ENCODE measurements around the gene GUCY1A2. TPM values are rescaled to one million over a fixed set of nuclear protein-coding genes. Genes with fewer than 3 reads are reported as not detected.

The GUCY1A2 gene
- total and polyA plus RNA-seq, 2 donors (not counting 3 experiments of a cell fraction or from before 2014, with no cell fraction given) = 0.02 to 0.03 TPM

DNA sequence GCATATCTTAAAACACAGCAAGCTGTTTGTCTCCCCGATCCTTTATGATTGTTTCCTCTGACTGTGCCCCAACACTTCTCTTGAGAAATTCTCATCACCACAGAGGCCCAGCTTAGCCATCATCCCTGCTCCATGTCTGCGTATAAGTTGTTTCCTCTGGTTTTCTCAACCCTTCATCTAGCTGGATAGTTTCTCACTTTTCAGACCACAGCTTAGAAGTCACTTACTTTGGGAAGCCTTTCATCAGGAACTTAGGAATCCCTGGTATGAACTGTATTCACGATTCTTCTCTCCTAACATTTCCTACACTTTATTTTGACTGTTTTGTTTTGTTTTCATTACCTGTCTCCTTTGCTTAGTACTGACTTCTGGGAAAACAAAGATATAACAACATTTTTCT lies 295.2 kb downstream of the GUCY1A2 start:
- TF ChIP-seq FOS (IDR thresholded peaks at IDR 0.05; ENCODE audit: borderline replicate concordance, insufficient read depth, low read length) (no peak), EZH2 (IDR thresholded peaks at IDR 0.05; ENCODE audit: borderline replicate concordance, low read depth, low read length, severe bottlenecking) (no peak), POLR2AphosphoS5 (IDR thresholded peaks at IDR 0.05; ENCODE audit: insufficient read depth, low read depth, low read length) (no peak), GATA2 (IDR thresholded peaks at IDR 0.05; ENCODE audit: insufficient read depth, insufficient read length, low read depth, low read length) (no peak), POLR2A (IDR thresholded peaks at IDR 0.05; ENCODE audit: low read depth, low read length) (no peak), JUN (IDR thresholded peaks at IDR 0.05; ENCODE audit: borderline replicate concordance, insufficient read depth, insufficient read length, low read depth) (no peak), MYC (IDR thresholded peaks at IDR 0.05; ENCODE audit: low read depth, low read length) (no peak)
- TF ChIP-seq, protein P1, sequence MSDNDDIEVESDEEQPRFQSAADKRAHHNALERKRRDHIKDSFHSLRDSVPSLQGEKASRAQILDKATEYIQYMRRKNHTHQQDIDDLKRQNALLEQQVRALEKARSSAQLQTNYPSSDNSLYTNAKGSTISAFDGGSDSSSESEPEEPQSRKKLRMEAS (IDR thresholded peaks at IDR 0.05; ENCODE audit: insufficient read depth, insufficient read length) = no peak
- TF ChIP-seq, protein P2, sequence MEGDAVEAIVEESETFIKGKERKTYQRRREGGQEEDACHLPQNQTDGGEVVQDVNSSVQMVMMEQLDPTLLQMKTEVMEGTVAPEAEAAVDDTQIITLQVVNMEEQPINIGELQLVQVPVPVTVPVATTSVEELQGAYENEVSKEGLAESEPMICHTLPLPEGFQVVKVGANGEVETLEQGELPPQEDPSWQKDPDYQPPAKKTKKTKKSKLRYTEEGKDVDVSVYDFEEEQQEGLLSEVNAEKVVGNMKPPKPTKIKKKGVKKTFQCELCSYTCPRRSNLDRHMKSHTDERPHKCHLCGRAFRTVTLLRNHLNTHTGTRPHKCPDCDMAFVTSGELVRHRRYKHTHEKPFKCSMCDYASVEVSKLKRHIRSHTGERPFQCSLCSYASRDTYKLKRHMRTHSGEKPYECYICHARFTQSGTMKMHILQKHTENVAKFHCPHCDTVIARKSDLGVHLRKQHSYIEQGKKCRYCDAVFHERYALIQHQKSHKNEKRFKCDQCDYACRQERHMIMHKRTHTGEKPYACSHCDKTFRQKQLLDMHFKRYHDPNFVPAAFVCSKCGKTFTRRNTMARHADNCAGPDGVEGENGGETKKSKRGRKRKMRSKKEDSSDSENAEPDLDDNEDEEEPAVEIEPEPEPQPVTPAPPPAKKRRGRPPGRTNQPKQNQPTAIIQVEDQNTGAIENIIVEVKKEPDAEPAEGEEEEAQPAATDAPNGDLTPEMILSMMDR (IDR thresholded peaks at IDR 0.05; ENCODE audit: extremely low read depth in 1 of 2, insufficient read depth in 1 of 2, low read depth in 1 of 2, low read length in 2 of 2) = no peak
- Histone ChIP-seq H3K9me3 (replicated peaks; ENCODE audit: control insufficient read depth, insufficient read depth, low read length) (no peaks in the 10 kb centered on the region), H3K79me2 (ENCODE audit: control insufficient read depth, insufficient read depth, low read length) (no peaks in the 10 kb centered on the region), H3K4me3 (replicated peaks in 1 of 3; ENCODE audit: insufficient read depth in 1 of 3, low read depth in 1 of 3, low read length in 3 of 3) (no peak overlapping the region), H3K4me2 (ENCODE audit: insufficient read depth, low read length) (no peak overlapping the region), H3K27me3 (ENCODE audit: control insufficient read depth in 2 of 2, insufficient read depth in 2 of 2, low read length in 2 of 2) (no peaks in the 10 kb centered on the region), H3K9me1 (replicated peaks; ENCODE audit: control insufficient read depth, extremely low read depth, insufficient read depth, low read length) (no peaks in the 10 kb centered on the region), H3K36me3 (ENCODE audit: control insufficient read depth in 2 of 2, extremely low read depth in 1 of 2, insufficient read depth in 2 of 2, low read length in 2 of 2) (no peaks in the 10 kb centered on the region), H3K9ac (replicated peaks; ENCODE audit: extremely low read depth, insufficient read depth, low read length) (no peak overlapping the region), H3K27ac (ENCODE audit: insufficient read depth, low read depth, low read length) (no peak overlapping the region), H2AFZ (ENCODE audit: low read depth, low read length) (no peak overlapping the region), H3K4me1 (ENCODE audit: control insufficient read depth, extremely low read depth, insufficient read depth, low read length) (no peaks in the 10 kb centered on the region), H4K20me1 (replicated peaks; ENCODE audit: control insufficient read depth, extremely low read depth, insufficient read depth, low read length) (no peaks in the 10 kb centered on the region)
- ChIA-PET POLR2A (no interaction called here), CTCF (no interaction called here)
- DNase-seq (ENCODE audit: low read depth, low spot score) = no peak
- BruUV-seq (replicated peaks) = no TSS peak
- intact Hi-C loops (cut with micrococcal nuclease) (no loop called here), dilution Hi-C loops (cut with MboI; ENCODE audit: extremely low pct_ligation_motif_present, low sequenced_read_pairs) (no loop called here)
- FAIRE-seq = no peak
